ENCODE measurements around the gene PIGA. TPM values are rescaled to one million over a fixed set of nuclear protein-coding genes. Genes with fewer than 3 reads are reported as not detected.

Gene PIGA
- total and polyA plus RNA-seq, 9 donors: 5.8 to 29.1 (median 10.0) TPM

DNA sequence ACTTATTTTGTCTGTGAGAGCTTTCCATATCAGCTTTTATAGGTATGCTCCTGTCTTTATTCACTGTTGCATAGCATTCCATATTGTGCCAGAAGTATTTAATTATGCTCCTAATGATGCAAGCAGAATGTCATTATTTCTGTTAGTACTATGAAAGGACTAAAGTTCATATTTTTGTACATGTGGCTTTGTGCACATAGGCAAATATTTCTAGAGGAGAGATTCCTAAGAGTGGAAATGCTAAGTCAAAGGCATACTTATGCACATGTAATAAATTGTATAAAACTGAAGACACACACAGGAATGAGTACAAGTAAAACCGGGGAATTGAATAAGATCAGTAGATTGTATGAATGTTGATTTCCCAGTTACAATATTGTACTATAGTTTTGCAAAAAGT lies 63.6 kb downstream of the PIGA start:
- DNase-seq: no peak
- Histone ChIP-seq H3K27me3 (no peaks in the 10 kb centered on the region), H3K27ac (no peak overlapping the region), H3K4me3 (no peak overlapping the region), H3K4me1 (ENCODE audit: insufficient read depth) (no peaks in the 10 kb centered on the region), H3K36me3 (no peaks in the 10 kb centered on the region), H3K9me3 (no peaks in the 10 kb centered on the region)
- 76 to 83% (median 78%) methylated on average over 1 of the region's 1 CpG for WGBS, 3 donors
- intact Hi-C loops (cut with DNase I): no loop called here
- TF ChIP-seq POLR2A (IDR thresholded peaks at IDR 0.05) (no peak), EP300 (IDR thresholded peaks at IDR 0.05) (no peak)
- TF ChIP-seq, protein P1, sequence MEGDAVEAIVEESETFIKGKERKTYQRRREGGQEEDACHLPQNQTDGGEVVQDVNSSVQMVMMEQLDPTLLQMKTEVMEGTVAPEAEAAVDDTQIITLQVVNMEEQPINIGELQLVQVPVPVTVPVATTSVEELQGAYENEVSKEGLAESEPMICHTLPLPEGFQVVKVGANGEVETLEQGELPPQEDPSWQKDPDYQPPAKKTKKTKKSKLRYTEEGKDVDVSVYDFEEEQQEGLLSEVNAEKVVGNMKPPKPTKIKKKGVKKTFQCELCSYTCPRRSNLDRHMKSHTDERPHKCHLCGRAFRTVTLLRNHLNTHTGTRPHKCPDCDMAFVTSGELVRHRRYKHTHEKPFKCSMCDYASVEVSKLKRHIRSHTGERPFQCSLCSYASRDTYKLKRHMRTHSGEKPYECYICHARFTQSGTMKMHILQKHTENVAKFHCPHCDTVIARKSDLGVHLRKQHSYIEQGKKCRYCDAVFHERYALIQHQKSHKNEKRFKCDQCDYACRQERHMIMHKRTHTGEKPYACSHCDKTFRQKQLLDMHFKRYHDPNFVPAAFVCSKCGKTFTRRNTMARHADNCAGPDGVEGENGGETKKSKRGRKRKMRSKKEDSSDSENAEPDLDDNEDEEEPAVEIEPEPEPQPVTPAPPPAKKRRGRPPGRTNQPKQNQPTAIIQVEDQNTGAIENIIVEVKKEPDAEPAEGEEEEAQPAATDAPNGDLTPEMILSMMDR (IDR thresholded peaks at IDR 0.05): no peak

DNA sequence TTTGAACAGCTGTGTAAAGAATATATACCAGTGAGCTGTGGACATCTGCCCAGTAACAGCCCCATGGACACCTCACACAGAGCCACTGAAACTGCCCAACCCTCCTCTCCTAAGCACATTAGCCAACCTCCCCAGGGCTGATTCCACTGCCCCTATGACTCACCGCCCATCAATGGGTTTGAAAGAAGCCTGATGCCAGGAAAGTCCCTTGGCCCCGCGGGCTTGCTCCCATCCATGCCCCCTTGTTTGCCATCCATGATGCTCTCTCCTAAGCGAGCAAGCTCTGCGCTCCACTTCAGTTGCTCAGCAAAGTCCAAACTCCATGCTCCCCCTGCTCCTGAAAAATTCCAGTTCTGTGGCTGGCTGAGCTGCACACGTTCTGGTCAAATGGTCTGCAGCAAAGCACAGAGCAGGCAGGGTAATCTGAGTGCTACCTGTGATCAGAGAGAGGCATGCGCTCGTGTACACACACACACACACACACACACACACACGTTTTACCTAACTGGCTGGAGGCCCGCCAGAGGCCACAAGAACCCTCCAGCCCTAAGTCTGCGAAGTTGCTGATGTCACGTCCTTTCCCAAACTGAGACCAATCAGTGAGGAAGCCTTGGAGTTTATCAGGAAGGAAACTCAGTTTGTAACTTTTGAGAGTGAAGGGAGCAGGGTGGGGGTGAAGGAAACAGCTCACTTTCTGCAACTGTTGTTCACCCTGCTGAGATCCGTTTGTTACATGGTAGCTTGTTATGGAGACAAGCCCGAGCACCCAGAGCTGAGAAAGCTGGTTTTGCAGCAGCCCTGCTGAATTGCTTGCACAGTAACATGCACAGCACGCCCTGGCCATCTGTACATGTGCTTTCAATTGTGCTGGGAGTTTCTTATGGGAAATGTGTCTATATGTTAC lies 65.5 kb downstream of the PIGA start, which contains the start of gene ASB9:
Gene ASB9, minus strand, starts transcription at position 466 of the 904 bp plus-strand sequence. Its CDS starts 209 bp downstream, at position 257.
- no peak within 1 kb of the TSS for H3K27ac ChIP-seq
- TF ChIP-seq, protein P1 (IDR thresholded peaks at IDR 0.05): no peak
- no peak for TF ChIP-seq EP300 (IDR thresholded peaks at IDR 0.05)
- TF ChIP-seq POLR2A (IDR thresholded peaks at IDR 0.05): no peak
- 30 to 45% (median 33%) methylated on average over 15 of the region's 15 CpGs for WGBS, 3 donors
- no peaks in the 10 kb centered on the region for H3K36me3 ChIP-seq
- no peaks in the 10 kb centered on the region for H3K4me1 ChIP-seq (ENCODE audit: insufficient read depth)
- no peak for DNase-seq
- intact Hi-C loops (cut with DNase I): no loop called here
- no peaks in the 10 kb centered on the region for H3K27me3 ChIP-seq
- no peaks in the 10 kb centered on the region for H3K9me3 ChIP-seq
- no peak within 1 kb of the TSS for H3K4me3 ChIP-seq

Other genes starting within 250 kb of the PIGA start
- 1 to 10 TPM in 2 of 7 donors, under 1 TPM in 5; 0.20 to 2.1 (median 0.97) TPM for gene ASB9, start 65.4 kb downstream of the PIGA start, total RNA-seq
- gene ASB9, start 65.4 kb downstream of the PIGA start, polyA plus RNA-seq: 1 to 10 TPM; 1.2 to 2.1 TPM
- gene ASB11, start 19.9 kb downstream of the PIGA start, total RNA-seq: not detected
- gene ASB11, start 19.9 kb downstream of the PIGA start, polyA plus RNA-seq: under 1 TPM; 0.06 to 0.08 TPM
- gene VEGFD, start 48.9 kb upstream of the PIGA start, total RNA-seq: 1 to 10 TPM in 4 of 7 donors, under 1 TPM in 3; 0.57 to 5.5 (median 1.2) TPM
- 1 to 10 TPM; 2.5 to 5.4 TPM for gene VEGFD, start 48.9 kb upstream of the PIGA start, polyA plus RNA-seq
- 10 to 100 TPM in 6 of 7 donors, 1 to 10 TPM in 1; 8.2 to 23.7 (median 12.5) TPM for gene PIR, start 157.8 kb upstream of the PIGA start, total RNA-seq
- gene PIR, start 157.8 kb upstream of the PIGA start, polyA plus RNA-seq: 10 to 100 TPM; 17.9 to 23.7 TPM
- 1 to 10 TPM in 6 of 7 donors, under 1 TPM in 1; 0.50 to 1.7 (median 1.1) TPM for gene BMX, start 165.3 kb upstream of the PIGA start, total RNA-seq
- 1 to 10 TPM; 1.5 to 3.9 TPM for gene BMX, start 165.3 kb upstream of the PIGA start, polyA plus RNA-seq

Measured in ovary (tissue), 9 donors.